WERI-Rb-1 (cell line): ENCODE data around the gene EPHA3.

ENCODE experiments used
- DNase-seq: peaks from one replicate; pipeline ENCODE4 v3.0.0-alpha.2; 2020
- H3K27ac ChIP-seq: fragments of 250-450 bp; sonication (Bioruptor Pico); 2 replicates; pipeline ENCODE4 v1.5.1; 2020; ENCODE audit warnings: mild to moderate bottlenecking, moderate library complexity
- H3K27me3 ChIP-seq: fragments of 250-450 bp; sonication (Bioruptor Pico); 2 replicates; pipeline ENCODE4 v1.5.1; 2021; ENCODE audit warnings: mild to moderate bottlenecking, low read depth, moderate library complexity; ENCODE audit not compliant: insufficient read depth, severe bottlenecking
- H3K36me3 ChIP-seq: fragments of 250-450 bp; sonication (Bioruptor Pico); 2 replicates; pipeline ENCODE4 v1.5.1; 2020; ENCODE audit warnings: mild to moderate bottlenecking, moderate library complexity
- H3K4me3 ChIP-seq: 2 replicates; pipeline ENCODE4 v1.5.1; 2011; ENCODE audit warnings: low read depth, mild to moderate bottlenecking, control low read depth, low read length
- H3K9me3 ChIP-seq: fragments of 250-450 bp; sonication (Bioruptor Pico); 2 replicates; pipeline ENCODE4 v1.5.1; 2021; ENCODE audit warnings: mild to moderate bottlenecking, moderate library complexity; ENCODE audit not compliant: severe bottlenecking
- CTCF ChIP-seq: IDR thresholded peaks from 2 replicates; pipeline ENCODE4 v1.5.1; 2011; ENCODE audit warnings: low read depth, mild to moderate bottlenecking, control low read depth, inconsistent platforms, low read length

EPHA3 gene

GRCh38 chr3:89488800-89489580 is 381.6 kb downstream of the EPHA3 start:
- TF ChIP-seq CTCF = no peak
- Histone ChIP-seq H3K27ac (no peak overlapping the region), H3K9me3 (no peaks in the 10 kb centered on the region), H3K36me3 (no peaks in the 10 kb centered on the region), H3K4me3 (no peak overlapping the region), H3K27me3 (no peaks in the 10 kb centered on the region)
- DNase-seq = no peak

- Histone ChIP-seq H3K9me3 (no peaks in the 10 kb centered on the region), H3K4me3 (no peak overlapping the region), H3K36me3 (no peaks in the 10 kb centered on the region), H3K27ac (no peak overlapping the region), H3K27me3 (no peaks in the 10 kb centered on the region)
- no peak for TF ChIP-seq CTCF
- no peak for DNase-seq
These were observed 382.7 kb downstream of the EPHA3 start for GRCh38 chr3:89490129-89490528.

GRCh38 chr3:89494734-89495133 is 387.3 kb downstream of the EPHA3 start:
- no peak for DNase-seq
- Histone ChIP-seq H3K36me3 (no peaks in the 10 kb centered on the region), H3K4me3 (no peak overlapping the region), H3K27me3 (no peaks in the 10 kb centered on the region), H3K27ac (no peak overlapping the region), H3K9me3 (no peaks in the 10 kb centered on the region)
- TF ChIP-seq CTCF = no peak

GRCh38 chr3:89503891-89504391 is 396.5 kb downstream of the EPHA3 start:
- Histone ChIP-seq H3K4me3 (no peak overlapping the region), H3K9me3 (no peaks in the 10 kb centered on the region), H3K27ac (no peak overlapping the region), H3K36me3 (no peaks in the 10 kb centered on the region), H3K27me3 (no peaks in the 10 kb centered on the region)
- DNase-seq = no peak
- no peak for TF ChIP-seq CTCF

GRCh38 chr3:89504432-89504831 is 397.0 kb downstream of the EPHA3 start:
- Histone ChIP-seq H3K9me3 (no peaks in the 10 kb centered on the region), H3K4me3 (no peak overlapping the region), H3K27ac (no peak overlapping the region), H3K27me3 (no peaks in the 10 kb centered on the region), H3K36me3 (no peaks in the 10 kb centered on the region)
- DNase-seq = no peak
- TF ChIP-seq CTCF = no peak
